Hepatocyte (in vitro differentiated cells): Measurements from ENCODE around the gene MPP3. TPM values are rescaled to one million over a fixed set of nuclear protein-coding genes. Genes with fewer than 3 reads are reported as not detected.

Source experiments
- DNase-seq: peaks from one replicate; pipeline ENCODE4 v3.0.0-alpha.2; 2016; ENCODE audit warnings: low spot score
- H2AFZ ChIP-seq: fragments of 200-600 bp; sonication (generic); 2 replicates; pipeline ENCODE4 v1.6.0; 2016; ENCODE audit warnings: antibody characterized with exemption, mild to moderate bottlenecking
- H3K27ac ChIP-seq: fragments of 200-600 bp; sonication (generic); 2 replicates; pipeline ENCODE4 v1.5.1; 2016; ENCODE audit warnings: mild to moderate bottlenecking
- H3K27me3 ChIP-seq: fragments of 200-600 bp; sonication (generic); 2 replicates; pipeline ENCODE4 v1.6.1; 2016
- H3K36me3 ChIP-seq: fragments of 200-600 bp; sonication (generic); replicated peaks from 2 replicates; pipeline ENCODE4 v1.5.1; 2016; ENCODE audit warnings: low read depth; ENCODE audit not compliant: insufficient read depth
- H3K4me1 ChIP-seq: fragments of 200-600 bp; sonication (generic); 2 replicates; pipeline ENCODE4 v1.5.1; 2016; ENCODE audit warnings: mild to moderate bottlenecking, moderate library complexity; ENCODE audit not compliant: insufficient read depth
- H3K4me2 ChIP-seq: fragments of 200-600 bp; sonication (generic); 2 replicates; pipeline ENCODE4 v1.6.0; 2016
- H3K4me3 ChIP-seq: fragments of 200-600 bp; sonication (generic); 2 replicates; pipeline ENCODE4 v1.5.1; 2016; ENCODE audit warnings: mild to moderate bottlenecking
- H3K79me2 ChIP-seq: fragments of 200-600 bp; sonication (generic); 2 replicates; pipeline ENCODE4 v1.6.0; 2017; ENCODE audit warnings: mild to moderate bottlenecking
- H3K9me2 ChIP-seq: fragments of 200-600 bp; sonication (generic); replicated peaks from 2 replicates; pipeline ENCODE4 v1.6.0; 2017; ENCODE audit warnings: mild to moderate bottlenecking; ENCODE audit not compliant: insufficient read depth
- H3K9me3 ChIP-seq: fragments of 200-600 bp; sonication (generic); 2 replicates; pipeline ENCODE4 v1.5.1; 2016; ENCODE audit warnings: low read depth, mild to moderate bottlenecking
- H4K20me1 ChIP-seq: fragments of 200-600 bp; sonication (generic); 2 replicates; pipeline ENCODE4 v1.6.0; 2016; ENCODE audit warnings: mild to moderate bottlenecking; ENCODE audit not compliant: insufficient read depth, poor library complexity, severe bottlenecking
- EZH2 ChIP-seq: fragments of 200-600 bp; sonication (generic); IDR thresholded peaks from 2 replicates; pipeline ENCODE4 v1.6.1; 2016; ENCODE audit warnings: antibody characterized with exemption, mild to moderate bottlenecking, borderline replicate concordance
- EZH2phosphoT487 ChIP-seq: fragments of 200-600 bp; sonication (generic); IDR thresholded peaks from one replicate; pipeline ENCODE4 v1.6.1; 2018; ENCODE audit warnings: antibody characterized with exemption, mild to moderate bottlenecking, low read depth, moderate library complexity; ENCODE audit not compliant: unreplicated experiment, severe bottlenecking
- WGBS: methylation state at CpG from one replicate; pipeline ENCODE4 v1.1.6; 2016; ENCODE audit warnings: low lambda C conversion rate; ENCODE audit errors: missing lambda C conversion rate; 5-methylcytosine and 5-hydroxymethylcytosine counted together
- polyA plus RNA-seq: library from polyadenylated mRNA; unstranded; fragments of >200 nt; fragmentation: Nextera tagmentation; extraction: Ambion mirVana; gene quantifications from 2 replicates; pipeline ENCODE4 v1.2.1, GENCODE V29; 2016
- total RNA-seq: library from RNA; depleted of rRNA; stranded (reverse); fragments of >200 nt; gene quantifications from 2 replicates; pipeline ENCODE4 v1.2.3, GENCODE V29; 2014
- TF ChIP-seq, protein P1 (sequence below): fragments of 200-600 bp; sonication (generic); IDR thresholded peaks from 2 replicates; pipeline ENCODE4 v1.5.1; 2016; ENCODE audit warnings: antibody characterized with exemption, mild to moderate bottlenecking; ENCODE audit not compliant: poor library complexity

The MPP3 gene
- total and polyA plus RNA-seq, 2 experiments from 2014 or later = 3.2 to 5.1 TPM

DNA sequence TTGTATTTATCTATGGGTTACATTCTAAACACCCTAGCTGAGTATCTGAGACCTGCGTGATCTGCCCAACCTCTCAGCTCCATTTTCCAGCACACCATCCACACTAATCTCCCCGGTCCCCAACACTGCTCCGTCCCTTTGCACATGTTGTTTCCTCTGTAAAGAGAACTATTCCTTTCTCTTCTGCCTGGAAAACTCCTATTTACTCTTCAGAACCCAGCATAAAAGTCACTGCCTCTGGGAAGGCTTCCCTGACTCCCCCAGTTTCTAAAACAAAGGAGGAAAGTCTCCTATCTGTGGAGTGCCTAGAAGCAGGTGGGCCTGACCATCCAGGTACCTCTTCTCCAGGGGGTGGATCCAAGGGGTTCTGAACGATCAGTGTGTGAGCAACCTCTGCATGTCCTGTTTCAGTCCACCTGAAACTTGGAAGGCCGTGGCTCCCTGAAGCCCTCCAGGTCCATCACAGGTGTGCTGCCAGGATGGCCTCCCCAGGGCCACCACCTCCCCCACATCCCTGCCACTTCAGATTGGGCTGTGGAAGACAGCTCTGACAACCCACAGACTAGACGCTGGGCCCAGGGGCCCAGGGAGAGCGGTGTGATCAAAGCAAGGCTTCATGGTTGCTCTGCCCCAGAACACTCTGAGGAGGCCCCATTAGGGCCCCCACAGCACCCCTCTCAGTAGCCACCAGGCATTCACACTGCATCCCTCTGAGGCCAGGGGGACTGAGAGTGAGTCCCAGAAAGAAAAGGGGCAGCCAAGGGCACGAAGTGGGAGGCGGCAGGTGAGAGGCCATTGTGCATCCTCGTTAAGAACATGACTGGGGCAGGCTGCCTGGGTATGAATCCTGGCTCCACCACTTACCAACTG, 20.3 kb downstream of the MPP3 start:
- Histone ChIP-seq H3K4me3 (no peak overlapping the region), H3K4me2 (no peak overlapping the region), H3K9me2 (no peaks in the 10 kb centered on the region), H3K27ac (no peak overlapping the region), H3K36me3 (no peaks in the 10 kb centered on the region), H3K9me3 (no peaks in the 10 kb centered on the region), H2AFZ (no peak overlapping the region), H3K27me3 (no peaks in the 10 kb centered on the region), H4K20me1 (no peaks in the 10 kb centered on the region), H3K79me2 (no peaks in the 10 kb centered on the region), H3K4me1 (peaks cover 3% of the 10 kb centered on the region)
- TF ChIP-seq EZH2 (no peak), EZH2phosphoT487 (no peak)
- TF ChIP-seq, protein P1, sequence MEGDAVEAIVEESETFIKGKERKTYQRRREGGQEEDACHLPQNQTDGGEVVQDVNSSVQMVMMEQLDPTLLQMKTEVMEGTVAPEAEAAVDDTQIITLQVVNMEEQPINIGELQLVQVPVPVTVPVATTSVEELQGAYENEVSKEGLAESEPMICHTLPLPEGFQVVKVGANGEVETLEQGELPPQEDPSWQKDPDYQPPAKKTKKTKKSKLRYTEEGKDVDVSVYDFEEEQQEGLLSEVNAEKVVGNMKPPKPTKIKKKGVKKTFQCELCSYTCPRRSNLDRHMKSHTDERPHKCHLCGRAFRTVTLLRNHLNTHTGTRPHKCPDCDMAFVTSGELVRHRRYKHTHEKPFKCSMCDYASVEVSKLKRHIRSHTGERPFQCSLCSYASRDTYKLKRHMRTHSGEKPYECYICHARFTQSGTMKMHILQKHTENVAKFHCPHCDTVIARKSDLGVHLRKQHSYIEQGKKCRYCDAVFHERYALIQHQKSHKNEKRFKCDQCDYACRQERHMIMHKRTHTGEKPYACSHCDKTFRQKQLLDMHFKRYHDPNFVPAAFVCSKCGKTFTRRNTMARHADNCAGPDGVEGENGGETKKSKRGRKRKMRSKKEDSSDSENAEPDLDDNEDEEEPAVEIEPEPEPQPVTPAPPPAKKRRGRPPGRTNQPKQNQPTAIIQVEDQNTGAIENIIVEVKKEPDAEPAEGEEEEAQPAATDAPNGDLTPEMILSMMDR = no peak
- WGBS = 89% methylated on average over 10 of the region's 10 CpGs
- no peak for DNase-seq

DNA sequence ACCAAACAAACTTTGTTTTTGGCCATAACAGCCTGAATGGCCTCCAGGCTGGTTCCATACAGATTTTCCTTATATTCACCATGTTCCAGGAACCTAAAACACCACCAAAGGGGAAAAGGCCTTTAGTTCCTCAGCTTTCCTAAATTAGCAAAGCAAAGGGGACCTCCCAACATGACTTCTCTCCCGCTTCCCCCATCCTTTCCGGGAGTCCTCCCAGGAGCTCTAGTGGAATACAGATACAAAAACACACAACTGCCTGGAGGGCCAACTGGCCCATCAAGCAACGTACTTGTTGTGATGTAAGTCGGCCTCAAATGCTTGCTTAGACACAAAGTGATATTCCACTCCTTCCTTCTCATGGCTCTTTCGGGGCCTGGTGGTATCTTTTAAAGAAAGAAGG, 22.1 kb downstream of the MPP3 start:
- H3K36me3 ChIP-seq = no peaks in the 10 kb centered on the region
- H3K79me2 ChIP-seq = no peaks in the 10 kb centered on the region
- H4K20me1 ChIP-seq = no peaks in the 10 kb centered on the region
- TF ChIP-seq, protein P1 = no peak
- TF ChIP-seq EZH2phosphoT487 (no peak), EZH2 (no peak)
- H2AFZ ChIP-seq = no peak overlapping the region
- no peak overlapping the region for H3K27ac ChIP-seq
- H3K9me3 ChIP-seq = no peaks in the 10 kb centered on the region
- H3K4me3 ChIP-seq = no peak overlapping the region
- H3K4me2 ChIP-seq = no peak overlapping the region
- H3K9me2 ChIP-seq = no peaks in the 10 kb centered on the region
- H3K27me3 ChIP-seq = no peaks in the 10 kb centered on the region
- no peak for DNase-seq
- WGBS = 84% methylated on average over 5 of the region's 5 CpGs
- peaks cover 3% of the 10 kb centered on the region for H3K4me1 ChIP-seq

DNA sequence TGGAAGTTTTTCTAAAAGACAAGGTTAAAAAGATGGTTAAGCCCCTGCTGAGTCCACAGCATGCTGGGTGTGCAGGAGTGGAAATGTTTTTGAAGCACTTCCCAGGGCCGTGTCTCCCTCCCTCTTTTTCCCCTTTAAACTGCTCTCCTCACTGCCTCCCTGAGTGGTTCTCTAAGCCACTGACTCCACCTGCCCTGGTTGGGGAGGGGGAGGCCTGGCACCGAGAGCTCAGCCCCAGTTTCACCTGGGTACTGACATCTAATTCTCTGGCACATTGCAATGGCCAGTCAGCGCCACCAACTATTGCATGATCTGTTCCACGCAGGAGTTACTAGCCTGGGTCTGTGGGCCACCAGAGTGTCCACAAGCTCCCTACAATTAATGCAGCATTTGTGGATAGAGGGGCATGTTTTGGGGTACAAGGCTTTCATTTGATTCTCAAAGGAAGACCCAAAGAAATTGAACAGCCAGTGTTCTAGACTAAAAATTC, 22.7 kb downstream of the MPP3 start:
- WGBS = 93% methylated on average over 4 of the region's 4 CpGs
- no peak overlapping the region for H3K4me2 ChIP-seq
- no peak for DNase-seq

More for the DNA sequence above, 22.7 kb downstream of the MPP3 start:
- TF ChIP-seq, protein P1 = no peak
- no peak for TF ChIP-seq EZH2phosphoT487
- no peak for TF ChIP-seq EZH2
- Histone ChIP-seq H3K27ac (no peak overlapping the region), H3K9me2 (no peaks in the 10 kb centered on the region), H3K4me1 (peaks cover 3% of the 10 kb centered on the region), H3K27me3 (no peaks in the 10 kb centered on the region), H3K4me3 (no peak overlapping the region), H3K79me2 (no peaks in the 10 kb centered on the region), H3K36me3 (no peaks in the 10 kb centered on the region), H4K20me1 (no peaks in the 10 kb centered on the region), H2AFZ (no peak overlapping the region), H3K9me3 (no peaks in the 10 kb centered on the region)
